ENCODE measurements around the gene RPS21. TPM values are rescaled to one million over a fixed set of nuclear protein-coding genes. Genes with fewer than 3 reads are reported as not detected.

Gene RPS21
- total and polyA plus RNA-seq, 2 of the 4 experiments (the other 2 are of a cell fraction) = 2,710 to 4,298 TPM

GRCh38 chr20:62428396-62429295, 41.7 kb downstream of the RPS21 start:
- TF ChIP-seq MXI1 (IDR thresholded peaks at IDR 0.05; ENCODE audit: borderline replicate concordance, low read depth, low read length) = no peak
- no peak for TF ChIP-seq SMC3 (IDR thresholded peaks at IDR 0.05; ENCODE audit: low read depth, low read length)
- no peak for TF ChIP-seq RAD21 (IDR thresholded peaks at IDR 0.05; ENCODE audit: low read length)
- intact Hi-C loops (cut with micrococcal nuclease) = no loop called here
- Histone ChIP-seq H3K18ac (ENCODE audit: low read depth, low read length) (no peak overlapping the region), H2AK5ac (ENCODE audit: low read depth, low read length) (no peak overlapping the region), H3K9ac (ENCODE audit: low read depth, low read length) (no peak overlapping the region), H3K4me1 (ENCODE audit: control insufficient read depth, insufficient read depth, low read length) (no peaks in the 10 kb centered on the region), H2BK5ac (ENCODE audit: low read depth, low read length, poor library complexity, severe bottlenecking) (no peak overlapping the region), H3K9me3 (ENCODE audit: control insufficient read depth, insufficient read depth, low read length) (no peaks in the 10 kb centered on the region), H2AFZ (replicated peaks; ENCODE audit: low read length, poor library complexity) (no peak overlapping the region), H4K91ac (ENCODE audit: insufficient read depth, low read depth, low read length) (no peak overlapping the region), H2BK15ac (ENCODE audit: low read depth, low read length) (no peak overlapping the region), H3K4me2 (ENCODE audit: low read depth, low read length) (no peak overlapping the region), H3K27ac (ENCODE audit: insufficient read depth, low read length) (no peak overlapping the region), H3K14ac (replicated peaks; ENCODE audit: low read depth, low read length) (no peak overlapping the region), H2BK120ac (ENCODE audit: low read depth, low read length) (no peak overlapping the region), H4K20me1 (ENCODE audit: insufficient read depth, low read length) (no peaks in the 10 kb centered on the region), H3K23ac (ENCODE audit: low read depth, low read length) (no peak overlapping the region), H4K8ac (ENCODE audit: low read depth in 2 of 2, low read length in 2 of 2) (no peak overlapping the region), H3K36me3 (ENCODE audit: control insufficient read depth, insufficient read depth, low read length) (no peaks in the 10 kb centered on the region), H3K27me3 (ENCODE audit: control insufficient read depth, insufficient read depth, low read length) (peaks cover 51% of the 10 kb centered on the region), H3K9me1 (ENCODE audit: insufficient read depth, low read length) (no peaks in the 10 kb centered on the region), H3K4me3 (ENCODE audit: insufficient read depth, low read depth, low read length) (no peak overlapping the region), H2BK20ac (ENCODE audit: low read depth, low read length) (no peak overlapping the region), H2AK9ac (replicated peaks; ENCODE audit: low read depth, low read length, poor library complexity) (no peak overlapping the region), H3K79me1 (ENCODE audit: low read depth in 1 of 2, low read length in 2 of 2) (no peaks in the 10 kb centered on the region), H3K56ac (ENCODE audit: extremely low read depth, insufficient read depth, low read length) (no peak overlapping the region), H3K4ac (ENCODE audit: low read depth, low read length) (no peak overlapping the region), H4K5ac (ENCODE audit: low read depth, low read length) (no peak overlapping the region)
- dilution Hi-C loops (cut with HindIII; ENCODE audit: low sequenced_read_pairs, unreplicated experiment) = no loop called here
- DNase-seq = no peak
- ChIA-PET CTCF (no interaction called here), POLR2A (ENCODE audit: unreplicated experiment) (no interaction called here)
- no TSS peak for BruUV-seq (replicated peaks)
- in situ Hi-C loops (cut with MboI; ENCODE audit: low sequenced_read_pairs) = no loop called here
- no peak; the same call in 1 of the 2 replicates for ATAC-seq (ENCODE audit: low read depth)
- 23% methylated on average over 9 of the region's 31 CpGs; no CpG with 5 or more reads in 1 of the 2 experiments for WGBS, 2 experiments (ENCODE audit: extremely low coverage in 2 of 2, insufficient read length in 1 of 2)

Measured in IMR-90 (cell line).